ENCODE results near the gene ATG5.

DNA sequence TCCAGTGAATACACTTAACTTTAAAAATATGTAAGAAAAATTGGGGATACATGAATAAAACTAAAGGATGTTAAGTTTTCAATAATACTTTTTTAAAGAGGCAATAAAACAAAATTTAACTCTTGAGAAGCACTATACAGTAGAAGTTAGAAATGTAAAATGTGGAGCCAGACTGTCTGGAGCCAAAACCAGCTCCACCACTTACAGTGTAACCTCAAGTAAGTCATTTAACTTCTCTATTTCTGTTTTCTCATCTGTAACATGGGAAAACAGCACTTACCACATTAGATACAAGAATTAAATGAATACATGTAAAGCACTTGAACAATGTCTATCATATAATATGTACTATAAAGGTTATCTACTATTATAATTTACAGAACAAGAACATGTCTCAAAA is 6.7 kb downstream of the ATG5 start:
- TF ChIP-seq, protein P1, sequence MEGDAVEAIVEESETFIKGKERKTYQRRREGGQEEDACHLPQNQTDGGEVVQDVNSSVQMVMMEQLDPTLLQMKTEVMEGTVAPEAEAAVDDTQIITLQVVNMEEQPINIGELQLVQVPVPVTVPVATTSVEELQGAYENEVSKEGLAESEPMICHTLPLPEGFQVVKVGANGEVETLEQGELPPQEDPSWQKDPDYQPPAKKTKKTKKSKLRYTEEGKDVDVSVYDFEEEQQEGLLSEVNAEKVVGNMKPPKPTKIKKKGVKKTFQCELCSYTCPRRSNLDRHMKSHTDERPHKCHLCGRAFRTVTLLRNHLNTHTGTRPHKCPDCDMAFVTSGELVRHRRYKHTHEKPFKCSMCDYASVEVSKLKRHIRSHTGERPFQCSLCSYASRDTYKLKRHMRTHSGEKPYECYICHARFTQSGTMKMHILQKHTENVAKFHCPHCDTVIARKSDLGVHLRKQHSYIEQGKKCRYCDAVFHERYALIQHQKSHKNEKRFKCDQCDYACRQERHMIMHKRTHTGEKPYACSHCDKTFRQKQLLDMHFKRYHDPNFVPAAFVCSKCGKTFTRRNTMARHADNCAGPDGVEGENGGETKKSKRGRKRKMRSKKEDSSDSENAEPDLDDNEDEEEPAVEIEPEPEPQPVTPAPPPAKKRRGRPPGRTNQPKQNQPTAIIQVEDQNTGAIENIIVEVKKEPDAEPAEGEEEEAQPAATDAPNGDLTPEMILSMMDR (IDR thresholded peaks at IDR 0.05; ENCODE audit: insufficient read depth, low read length, poor library complexity, severe bottlenecking) = no peak
- TF ChIP-seq EZH2phosphoT487 (conservative IDR thresholded peaks at IDR 0.05; ENCODE audit: low read length) = no peak

Measured in SU-DHL-6 (cell line).